Endothelial cell of umbilical vein (primary cell): ENCODE results near the gene NDST3. TPM values are rescaled to one million over a fixed set of nuclear protein-coding genes. Genes with fewer than 3 reads are reported as not detected.

Source experiments
- BruUV-seq: library from RNA; stranded (reverse); fragments of 400-500 nt; replicated peaks from 2 replicates; lab custom pipeline; 2021; lab: Mats Ljungman, UMichigan
- CTCF ChIA-PET: fragments of 300-600, 350-600 bp; sonication (Branson Sonifier 250); formaldehyde crosslinking; loops from one replicate; lab custom pipeline; 2021; ENCODE audit warnings: antibody characterized with exemption, inconsistent platforms; lab: Charles Lee
- POLR2A ChIA-PET: fragments of 300-600, 350-600 bp; sonication (Branson Sonifier 250); formaldehyde crosslinking; loops from one replicate; lab custom pipeline; 2021; ENCODE audit warnings: antibody characterized with exemption, inconsistent platforms; lab: Charles Lee
- DNase-seq: peaks from one replicate; pipeline ENCODE4 v3.0.0-alpha.2; 2011; ENCODE audit warnings: low read depth, low spot score
- FAIRE-seq: peaks from 2 replicates; lab custom pipeline; 2011; peaks lifted over from hg19 to GRCh38; lab: Jason Lieb, UNC
- H2AFZ ChIP-seq: 2 replicates; pipeline ENCODE4 v1.6.0; 2012; ENCODE audit warnings: low read depth, low read length, control low read depth, inconsistent platforms
- H3K27ac ChIP-seq: 2 replicates; pipeline ENCODE4 v1.5.1; 2011; ENCODE audit warnings: low read depth, mild to moderate bottlenecking, control low read depth, low read length, moderate library complexity; ENCODE audit not compliant: insufficient read depth
- H3K27me3 ChIP-seq, 2 experiments: 2 replicates each; pipeline versions ENCODE4 v1.6.0 to v1.6.1; 2011; ENCODE audit warnings: low read length in 2 of 2, mixed read lengths in 1 of 2; ENCODE audit not compliant: control insufficient read depth in 2 of 2, insufficient read depth in 2 of 2
- H3K36me3 ChIP-seq, 2 experiments: 2 replicates in 1 of 2; 3 replicates in 1 of 2; pipeline ENCODE4 v1.5.1; 2011; ENCODE audit warnings: low read length in 2 of 2, mild to moderate bottlenecking in 1 of 2, moderate library complexity in 1 of 2; ENCODE audit not compliant: control insufficient read depth in 2 of 2, insufficient read depth in 2 of 2; ENCODE audit errors: extremely low read depth in 1 of 2
- H3K4me1 ChIP-seq: 3 replicates; pipeline ENCODE4 v1.5.1; 2011; ENCODE audit warnings: mild to moderate bottlenecking, low read length; ENCODE audit not compliant: control insufficient read depth, insufficient read depth; ENCODE audit errors: extremely low read depth
- H3K4me2 ChIP-seq: 2 replicates; pipeline ENCODE4 v1.6.1; 2011; ENCODE audit warnings: low read length, control low read depth, mixed read lengths; ENCODE audit not compliant: insufficient read depth
- H3K4me3 ChIP-seq, 3 experiments: fragments of 200-600 bp in 1 of 3; sonication (generic), shearing (Covaris generic) in 1 of 3; replicated peaks in 1 of 3; 2 replicates each; pipeline ENCODE4 v1.5.1; 2011 to 2016; ENCODE audit warnings: control low read depth in 3 of 3, low read length in 3 of 3, mild to moderate bottlenecking in 2 of 3, inconsistent platforms in 1 of 3, low read depth in 1 of 3, moderate library complexity in 1 of 3; ENCODE audit not compliant: insufficient read depth in 1 of 3
- H3K79me2 ChIP-seq: 2 replicates; pipeline ENCODE4 v1.6.0; 2012; ENCODE audit warnings: low read length, inconsistent platforms; ENCODE audit not compliant: control insufficient read depth, insufficient read depth
- H3K9ac ChIP-seq: replicated peaks from 2 replicates; pipeline ENCODE3; 2011; ENCODE audit warnings: low read length, control low read depth; ENCODE audit not compliant: insufficient read depth; ENCODE audit errors: extremely low read depth
- H3K9me1 ChIP-seq: replicated peaks from 3 replicates; pipeline ENCODE4 v1.6.0; 2011; ENCODE audit warnings: mild to moderate bottlenecking, low read length; ENCODE audit not compliant: control insufficient read depth, insufficient read depth; ENCODE audit errors: extremely low read depth
- H3K9me3 ChIP-seq: replicated peaks from 2 replicates; pipeline ENCODE4 v1.5.1; 2012; ENCODE audit warnings: low read length, inconsistent platforms; ENCODE audit not compliant: control insufficient read depth, insufficient read depth
- H4K20me1 ChIP-seq: replicated peaks from 2 replicates; pipeline ENCODE3; 2011; ENCODE audit warnings: mild to moderate bottlenecking, low read length; ENCODE audit not compliant: control insufficient read depth, insufficient read depth; ENCODE audit errors: extremely low read depth
- EZH2 ChIP-seq: IDR thresholded peaks from 2 replicates; pipeline ENCODE4 v1.6.1; 2012; ENCODE audit warnings: borderline replicate concordance, low read depth, mild to moderate bottlenecking, moderate library complexity, low read length, inconsistent platforms; ENCODE audit not compliant: severe bottlenecking
- FOS ChIP-seq: IDR thresholded peaks from 2 replicates; pipeline ENCODE4 v1.6.1; 2011; ENCODE audit warnings: mild to moderate bottlenecking, low read length, moderate library complexity, borderline replicate concordance; ENCODE audit not compliant: insufficient read depth
- GATA2 ChIP-seq: IDR thresholded peaks from 2 replicates; pipeline ENCODE4 v1.7.0; 2011; ENCODE audit warnings: low read depth, mild to moderate bottlenecking, moderate library complexity, mixed read lengths, low read length; ENCODE audit not compliant: insufficient read length, insufficient read depth
- JUN ChIP-seq: IDR thresholded peaks from 2 replicates; pipeline ENCODE4 v1.6.1; 2011; ENCODE audit warnings: borderline replicate concordance, low read depth; ENCODE audit not compliant: insufficient read length, insufficient read depth
- MYC ChIP-seq: IDR thresholded peaks from one replicate; pipeline ENCODE4 v1.6.1; 2011; ENCODE audit warnings: mild to moderate bottlenecking, low read depth, low read length
- POLR2A ChIP-seq: IDR thresholded peaks from 2 replicates; pipeline ENCODE4 v1.6.1; 2012; ENCODE audit warnings: low read depth, mild to moderate bottlenecking, control low read depth, low read length
- POLR2AphosphoS5 ChIP-seq: IDR thresholded peaks from 2 replicates; pipeline ENCODE4 v1.6.1; 2012; ENCODE audit warnings: low read depth, mild to moderate bottlenecking, control low read depth, low read length, moderate library complexity; ENCODE audit not compliant: insufficient read depth
- dilution Hi-C: fragments of 300-500 bp; cut with MboI; formaldehyde crosslinking; loops from one replicate; pipeline ENCODE4 v1.15.0; 2019; ENCODE audit warnings: low sequenced_read_pairs; ENCODE audit not compliant: extremely low pct_ligation_motif_present
- intact Hi-C: fragments of 100-400 bp; cut with micrococcal nuclease; formaldehyde crosslinking; loops from one replicate; pipeline ENCODE4 v1.10.0; 2022
- polyA plus RNA-seq, 4 experiments: library from polyadenylated mRNA; depleted of rRNA in 3 of 4; stranded (reverse) in 3 of 4; unstranded in 1 of 4; fragments of >200 nt; gene quantifications; 2 replicates each; pipeline versions ENCODE4 v1.2.1 to v1.2.3, GENCODE V29; 2011 to 2012; ENCODE audit warnings: missing spikeins in 1 of 4
- total RNA-seq: library from RNA; stranded (reverse); gene quantifications from 2 replicates; pipeline ENCODE4 v1.2.3, GENCODE V29; 2021
- TF ChIP-seq, protein P1 (sequence below): IDR thresholded peaks from 2 replicates; pipeline ENCODE4 v1.6.1; 2011; ENCODE audit not compliant: insufficient read depth, insufficient read length
- TF ChIP-seq, protein P2 (sequence below), 2 donors: IDR thresholded peaks; 1 replicate in 1 of 2; 2 replicates in 1 of 2; pipeline ENCODE4 v1.5.1; 2011; ENCODE audit warnings: low read length in 2 of 2, mild to moderate bottlenecking in 2 of 2, moderate library complexity in 2 of 2, control low read depth in 1 of 2, inconsistent platforms in 1 of 2, low read depth in 1 of 2; ENCODE audit not compliant: insufficient read depth in 1 of 2; ENCODE audit errors: extremely low read depth in 1 of 2

Gene NDST3
- total and polyA plus RNA-seq, 2 donors (not counting 3 experiments of a cell fraction or from before 2014, with no cell fraction given), result 0.04 TPM; not detected in 1

DNA sequence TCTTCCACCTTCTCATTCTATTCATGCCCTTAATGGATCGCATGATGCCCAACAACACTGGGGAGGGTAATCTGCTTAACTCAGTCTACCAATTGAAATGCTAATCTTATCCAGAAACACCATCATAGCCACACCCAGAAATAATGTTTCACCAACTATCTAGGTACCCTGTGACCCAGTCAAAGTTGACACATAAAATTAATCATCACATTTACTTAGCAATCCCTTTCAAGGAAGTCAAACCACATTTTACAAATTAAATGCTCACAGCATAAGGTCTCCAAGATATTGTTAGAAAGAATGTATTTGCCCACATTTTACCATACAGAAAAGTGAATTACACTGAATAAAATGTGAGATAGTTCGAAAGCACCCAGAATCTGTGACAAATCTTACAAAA is 226.0 kb downstream of the NDST3 start:
- Histone ChIP-seq H3K79me2 (no peaks in the 10 kb centered on the region), H3K9me3 (no peaks in the 10 kb centered on the region), H3K27me3 (peaks cover 2 to 6% of the 10 kb centered on the region in 2 experiments), H3K9ac (no peak overlapping the region), H2AFZ (no peak overlapping the region), H3K27ac (no peak overlapping the region), H3K36me3 (no peaks in the 10 kb centered on the region), H3K4me2 (no peak overlapping the region), H3K4me3 (no peak overlapping the region), H3K9me1 (no peaks in the 10 kb centered on the region), H4K20me1 (no peaks in the 10 kb centered on the region), H3K4me1 (no peaks in the 10 kb centered on the region)
- ChIA-PET CTCF (interaction anchor here (3.2 kb wide), 1 partner anchor 10 kb away, joined by 14 read pairs; no protein-coding TSS in a partner anchor), POLR2A (no interaction called here)
- BruUV-seq, result no TSS peak
- intact Hi-C loops (no loop called here), dilution Hi-C loops (no loop called here)
- FAIRE-seq (no peak), DNase-seq (no peak)
- TF ChIP-seq POLR2A, result no peak
- TF ChIP-seq, protein P1, sequence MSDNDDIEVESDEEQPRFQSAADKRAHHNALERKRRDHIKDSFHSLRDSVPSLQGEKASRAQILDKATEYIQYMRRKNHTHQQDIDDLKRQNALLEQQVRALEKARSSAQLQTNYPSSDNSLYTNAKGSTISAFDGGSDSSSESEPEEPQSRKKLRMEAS, result no peak
- TF ChIP-seq FOS, result no peak
- TF ChIP-seq, protein P2, sequence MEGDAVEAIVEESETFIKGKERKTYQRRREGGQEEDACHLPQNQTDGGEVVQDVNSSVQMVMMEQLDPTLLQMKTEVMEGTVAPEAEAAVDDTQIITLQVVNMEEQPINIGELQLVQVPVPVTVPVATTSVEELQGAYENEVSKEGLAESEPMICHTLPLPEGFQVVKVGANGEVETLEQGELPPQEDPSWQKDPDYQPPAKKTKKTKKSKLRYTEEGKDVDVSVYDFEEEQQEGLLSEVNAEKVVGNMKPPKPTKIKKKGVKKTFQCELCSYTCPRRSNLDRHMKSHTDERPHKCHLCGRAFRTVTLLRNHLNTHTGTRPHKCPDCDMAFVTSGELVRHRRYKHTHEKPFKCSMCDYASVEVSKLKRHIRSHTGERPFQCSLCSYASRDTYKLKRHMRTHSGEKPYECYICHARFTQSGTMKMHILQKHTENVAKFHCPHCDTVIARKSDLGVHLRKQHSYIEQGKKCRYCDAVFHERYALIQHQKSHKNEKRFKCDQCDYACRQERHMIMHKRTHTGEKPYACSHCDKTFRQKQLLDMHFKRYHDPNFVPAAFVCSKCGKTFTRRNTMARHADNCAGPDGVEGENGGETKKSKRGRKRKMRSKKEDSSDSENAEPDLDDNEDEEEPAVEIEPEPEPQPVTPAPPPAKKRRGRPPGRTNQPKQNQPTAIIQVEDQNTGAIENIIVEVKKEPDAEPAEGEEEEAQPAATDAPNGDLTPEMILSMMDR (IDR thresholded peaks at IDR 0.05; ENCODE audit: extremely low read depth in 1 of 2, insufficient read depth in 1 of 2, low read depth in 1 of 2, low read length in 2 of 2), result no peak
- no peak for TF ChIP-seq GATA2
- TF ChIP-seq EZH2, result no peak
- TF ChIP-seq JUN, result no peak
- TF ChIP-seq MYC, result no peak
- TF ChIP-seq POLR2AphosphoS5, result no peak
